ENCODE data around the gene SLC6A18.
A peak's percentile ranks its signal among the peaks of the same experiment; 100 is the strongest.

- no peak for TF ChIP-seq POLR2A (IDR thresholded peaks at IDR 0.05; ENCODE audit: low read depth, low read length)
- TF ChIP-seq POLR2AphosphoS5 (IDR thresholded peaks at IDR 0.05; ENCODE audit: low read depth, low read length): no peak
- TF ChIP-seq SPI1 (IDR thresholded peaks at IDR 0.05; ENCODE audit: low read depth, low read length): peak; percentile 90
- no peak for TF ChIP-seq TAF1 (IDR thresholded peaks at IDR 0.05; ENCODE audit: low read depth, low read length)
- no peak for TF ChIP-seq POU2F2 (IDR thresholded peaks at IDR 0.05; ENCODE audit: low read depth, low read length)
Observed at GRCh38 chr5:1190837-1191239, 34.3 kb upstream of the SLC6A18 start.
